Right atrium auricular region (tissue), 2 donors: ENCODE measurements around the gene OR56A4. TPM values are rescaled to one million over a fixed set of nuclear protein-coding genes. Genes with fewer than 3 reads are reported as not detected.

Source experiments
- DNase-seq: peaks from one replicate; pipeline ENCODE4 v3.0.0-alpha.2; 2019; ENCODE audit warnings: low spot score
- H3K27ac ChIP-seq, 2 donors: fragments of 200-600 bp; sonication (generic); 1 replicate in 1 of 2; 2 replicates in 1 of 2; pipeline ENCODE4 v1.5.1; 2016 to 2019
- H3K27me3 ChIP-seq, 2 donors: fragments of 200-600 bp; sonication (generic); one replicate each; pipeline versions ENCODE4 v1.5.1 to v1.6.0; 2017 to 2019
- H3K36me3 ChIP-seq: fragments of 200-600 bp; sonication (generic); one replicate; pipeline ENCODE4 v1.5.1; 2016
- H3K4me1 ChIP-seq, 2 donors: fragments of 200-600 bp; sonication (generic); one replicate each; pipeline versions ENCODE4 v1.5.1 to v1.6.0; 2017 to 2019
- H3K4me3 ChIP-seq, 2 donors: fragments of 200-600 bp; sonication (generic); 1 replicate in 1 of 2; 2 replicates in 1 of 2; pipeline ENCODE4 v1.5.1; 2017 to 2019; ENCODE audit warnings: mild to moderate bottlenecking in 1 of 2, moderate library complexity in 1 of 2
- H3K9me3 ChIP-seq, 2 donors: fragments of 200-600 bp; sonication (generic); one replicate each; pipeline ENCODE4 v1.5.1; 2019
- CTCF ChIP-seq, 2 donors: fragments of 200-600 bp; sonication (generic); IDR thresholded peaks; one replicate each; pipeline ENCODE4 v1.5.1; 2019; ENCODE audit warnings: antibody characterized with exemption in 2 of 2
- total RNA-seq, 2 donors: library from RNA; depleted of rRNA; stranded (reverse); fragments of >200 nt; gene quantifications; one replicate each; pipeline ENCODE4 v1.1.0, GENCODE V29; 2016

The OR56A4 gene
- total RNA-seq, result not detected

GRCh38 chr11:6006846-6007245, at the start of gene OR56A4:
Gene OR56A4 (minus strand): TSS chr11:6006946. CDS start chr11:6002992, 3,954 bp downstream.
- Histone ChIP-seq H3K9me3 (no peaks in the 10 kb centered on the region), H3K4me1 (no peaks in the 10 kb centered on the region), H3K27ac (no peak within 1 kb of the TSS), H3K36me3 (no peaks in the 10 kb centered on the region), H3K4me3 (no peak within 1 kb of the TSS), H3K27me3 (no peaks in the 10 kb centered on the region)
- no peak for TF ChIP-seq CTCF (IDR thresholded peaks at IDR 0.05)
- DNase-seq, result no peak

GRCh38 chr11:6055569-6055968, 48.8 kb upstream of the OR56A4 start:
- TF ChIP-seq CTCF (IDR thresholded peaks at IDR 0.05), result no peak
- no peak for DNase-seq
- Histone ChIP-seq H3K27me3 (no peaks in the 10 kb centered on the region), H3K4me1 (no peaks in the 10 kb centered on the region), H3K9me3 (no peaks in the 10 kb centered on the region), H3K27ac (no peak overlapping the region), H3K4me3 (no peak overlapping the region), H3K36me3 (no peaks in the 10 kb centered on the region)

- no peaks in the 10 kb centered on the region for H3K4me1 ChIP-seq
- TF ChIP-seq CTCF (IDR thresholded peaks at IDR 0.05), result no peak
- H3K4me3 ChIP-seq, result no peak overlapping the region
- DNase-seq, result no peak
- no peaks in the 10 kb centered on the region for H3K9me3 ChIP-seq
- no peaks in the 10 kb centered on the region for H3K36me3 ChIP-seq
- no peak overlapping the region for H3K27ac ChIP-seq
- H3K27me3 ChIP-seq, result no peaks in the 10 kb centered on the region
These were observed 45.6 kb upstream of the OR56A4 start for GRCh38 chr11:6052374-6052773.

- H3K4me3 ChIP-seq, result no peak overlapping the region
These were observed 34.1 kb upstream of the OR56A4 start for GRCh38 chr11:6040874-6041273.

GRCh38 chr11:6030708-6031405, 24.1 kb upstream of the OR56A4 start, which contains the start of gene OR56A1:
Gene OR56A1 (minus strand): TSS chr11:6030758. CDS start chr11:6027692, 3,066 bp downstream.
- H3K36me3 ChIP-seq, result no peaks in the 10 kb centered on the region
- no peak for DNase-seq
- no peaks in the 10 kb centered on the region for H3K4me1 ChIP-seq
- no peak within 1 kb of the TSS for H3K27ac ChIP-seq
- no peak for TF ChIP-seq CTCF (IDR thresholded peaks at IDR 0.05)
- H3K4me3 ChIP-seq, result no peak within 1 kb of the TSS
- no peaks in the 10 kb centered on the region for H3K9me3 ChIP-seq
- no peaks in the 10 kb centered on the region for H3K27me3 ChIP-seq

More at GRCh38 chr11:6040874-6041273, 34.1 kb upstream of the OR56A4 start:
- Histone ChIP-seq H3K36me3 (no peaks in the 10 kb centered on the region), H3K4me1 (no peaks in the 10 kb centered on the region), H3K27me3 (no peaks in the 10 kb centered on the region), H3K27ac (no peak overlapping the region), H3K9me3 (no peaks in the 10 kb centered on the region)
- no peak for DNase-seq
- no peak for TF ChIP-seq CTCF (IDR thresholded peaks at IDR 0.05)

- no peaks in the 10 kb centered on the region for H3K9me3 ChIP-seq
- H3K27ac ChIP-seq, result no peak overlapping the region
- no peak overlapping the region for H3K4me3 ChIP-seq
- TF ChIP-seq CTCF (IDR thresholded peaks at IDR 0.05), result no peak
- no peaks in the 10 kb centered on the region for H3K27me3 ChIP-seq
- H3K36me3 ChIP-seq, result no peaks in the 10 kb centered on the region
- H3K4me1 ChIP-seq, result no peaks in the 10 kb centered on the region
- DNase-seq, result no peak
These were observed 20.8 kb upstream of the OR56A4 start for GRCh38 chr11:6027501-6027900.
